ENCODE data around the gene PLEKHB1.
A peak's percentile ranks its signal among the peaks of the same experiment; 100 is the strongest.

The PLEKHB1 gene

GRCh38 chr11:73641668-73642067 lies 4.7 kb upstream of the PLEKHB1 start:
- no peak for DNase-seq (ENCODE audit: extremely low spot score)
- ChIA-PET CTCF (interaction anchor here (2.4 kb wide), 1 partner anchor 16 kb away, joined by 11 read pairs; no protein-coding TSS in a partner anchor), POLR2A (no interaction called here)
- no peak for TF ChIP-seq FOXA1 (IDR thresholded peaks at IDR 0.05)
- no peak for TF ChIP-seq FOXM1 (IDR thresholded peaks at IDR 0.05; ENCODE audit: borderline replicate concordance)
- no peak for TF ChIP-seq HDGF (IDR thresholded peaks at IDR 0.05; ENCODE audit: borderline replicate concordance)
- no peak for TF ChIP-seq TARDBP (IDR thresholded peaks at IDR 0.05)
- no peak for TF ChIP-seq ARNT (IDR thresholded peaks at IDR 0.05)
- no peak for TF ChIP-seq ZNF384 (IDR thresholded peaks at IDR 0.05)
- no peak for TF ChIP-seq PKNOX1 (IDR thresholded peaks at IDR 0.05)

GRCh38 chr11:73645121-73645969 lies 1.0 kb upstream of the PLEKHB1 start:
- ChIA-PET CTCF (interaction anchor here (0.7 kb wide), 1 partner anchor 20 kb away, joined by 4 read pairs; no protein-coding TSS in a partner anchor), POLR2A (no interaction called here)
- TF ChIP-seq LEF1 (IDR thresholded peaks at IDR 0.05; ENCODE audit: borderline replicate concordance) (no peak), TARDBP (IDR thresholded peaks at IDR 0.05) (no peak), CTBP1 (IDR thresholded peaks at IDR 0.05; ENCODE audit: borderline replicate concordance) (no peak), FOXK2 (IDR thresholded peaks at IDR 0.05) (no peak), ELF4 (IDR thresholded peaks at IDR 0.05) (no peak), SP1 (IDR thresholded peaks at IDR 0.05) (no peak), ARNT (IDR thresholded peaks at IDR 0.05) (no peak), PKNOX1 (IDR thresholded peaks at IDR 0.05) (no peak)
- no peak for DNase-seq (ENCODE audit: extremely low spot score)

GRCh38 chr11:73647459-73648100 lies 1.2 kb downstream of the PLEKHB1 start:
- POLR2A ChIA-PET, result interaction anchor here (1.0 kb wide), 1 partner anchor 49 kb away, joined by 3 read pairs; the partner anchor contains the start of gene FAM168A
- no peak for TF ChIP-seq FOXK2 (IDR thresholded peaks at IDR 0.05)
- no peak for TF ChIP-seq L3MBTL2 (conservative IDR thresholded peaks at IDR 0.05)
- TF ChIP-seq HDGF (IDR thresholded peaks at IDR 0.05; ENCODE audit: borderline replicate concordance), result no peak
- no peak for TF ChIP-seq ELF4 (IDR thresholded peaks at IDR 0.05)
- no peak for TF ChIP-seq ZNF384 (IDR thresholded peaks at IDR 0.05)
- TF ChIP-seq ARNT (IDR thresholded peaks at IDR 0.05), result no peak
- TF ChIP-seq NFRKB (IDR thresholded peaks at IDR 0.05), result no peak
- no peak for TF ChIP-seq LEF1 (IDR thresholded peaks at IDR 0.05; ENCODE audit: borderline replicate concordance)
- TF ChIP-seq CTBP1 (IDR thresholded peaks at IDR 0.05; ENCODE audit: borderline replicate concordance), result no peak
- CTCF ChIA-PET, result interaction anchor here (2.5 to 3.0 kb wide), 2 partner anchors 13 to 22 kb away, joined by 9 to 14 read pairs; no protein-coding TSS in a partner anchor
- peak; percentile 95 for DNase-seq (ENCODE audit: extremely low spot score)

- POLR2A ChIA-PET, result no interaction called here
- DNase-seq (ENCODE audit: extremely low spot score), result no peak
- CTCF ChIA-PET, result interaction anchor here (2.5 to 3.0 kb wide), 2 partner anchors 13 to 23 kb away, joined by 9 to 14 read pairs; no protein-coding TSS in a partner anchor
- TF ChIP-seq FOXK2 (IDR thresholded peaks at IDR 0.05), result no peak
Observed at GRCh38 chr11:73648121-73648520, 1.7 kb downstream of the PLEKHB1 start.

GRCh38 chr11:73648571-73649046 lies 2.2 kb downstream of the PLEKHB1 start:
- CTCF ChIA-PET, result interaction anchor here (2.5 to 3.0 kb wide), 2 partner anchors 12 to 23 kb away, joined by 9 to 14 read pairs; no protein-coding TSS in a partner anchor
- POLR2A ChIA-PET, result no interaction called here
- no peak for TF ChIP-seq ELF4 (IDR thresholded peaks at IDR 0.05)
- no peak for TF ChIP-seq L3MBTL2 (conservative IDR thresholded peaks at IDR 0.05)
- TF ChIP-seq CTBP1 (IDR thresholded peaks at IDR 0.05; ENCODE audit: borderline replicate concordance), result no peak
- TF ChIP-seq NFRKB (IDR thresholded peaks at IDR 0.05), result no peak
- TF ChIP-seq ARNT (IDR thresholded peaks at IDR 0.05), result no peak
- TF ChIP-seq BHLHE40 (IDR thresholded peaks at IDR 0.05; ENCODE audit: borderline replicate concordance), result no peak
- no peak for TF ChIP-seq FOXK2 (IDR thresholded peaks at IDR 0.05)
- TF ChIP-seq PKNOX1 (IDR thresholded peaks at IDR 0.05), result no peak
- no peak for DNase-seq (ENCODE audit: extremely low spot score)

GRCh38 chr11:73649206-73649605 lies 2.8 kb downstream of the PLEKHB1 start:
- ChIA-PET CTCF (interaction anchor here (1.3 to 3.0 kb wide), 2 partner anchors 12 to 24 kb away, joined by 4 to 14 read pairs; no protein-coding TSS in a partner anchor), POLR2A (no interaction called here)
- DNase-seq (ENCODE audit: extremely low spot score), result no peak
- TF ChIP-seq FOXM1 (IDR thresholded peaks at IDR 0.05; ENCODE audit: borderline replicate concordance), result no peak

GRCh38 chr11:73650400-73650799 lies 4.0 kb downstream of the PLEKHB1 start:
- ChIA-PET CTCF (interaction anchor here (1.3 kb wide), 1 partner anchor 25 kb away, joined by 4 read pairs; no protein-coding TSS in a partner anchor), POLR2A (no interaction called here)
- DNase-seq (ENCODE audit: extremely low spot score), result no peak
- no peak for TF ChIP-seq PKNOX1 (IDR thresholded peaks at IDR 0.05)
- no peak for TF ChIP-seq BHLHE40 (IDR thresholded peaks at IDR 0.05; ENCODE audit: borderline replicate concordance)
- no peak for TF ChIP-seq CTBP1 (IDR thresholded peaks at IDR 0.05; ENCODE audit: borderline replicate concordance)
- no peak for TF ChIP-seq HDGF (IDR thresholded peaks at IDR 0.05; ENCODE audit: borderline replicate concordance)
- no peak for TF ChIP-seq SUZ12 (IDR thresholded peaks at IDR 0.05)
- no peak for TF ChIP-seq FOXK2 (IDR thresholded peaks at IDR 0.05)
- TF ChIP-seq LEF1 (IDR thresholded peaks at IDR 0.05; ENCODE audit: borderline replicate concordance), result no peak
- no peak for TF ChIP-seq ARNT (IDR thresholded peaks at IDR 0.05)
- no peak for TF ChIP-seq NFRKB (IDR thresholded peaks at IDR 0.05)
- TF ChIP-seq ZNF384 (IDR thresholded peaks at IDR 0.05), result no peak
- TF ChIP-seq SP1 (IDR thresholded peaks at IDR 0.05), result no peak
- no peak for TF ChIP-seq L3MBTL2 (conservative IDR thresholded peaks at IDR 0.05)
- TF ChIP-seq FOXM1 (IDR thresholded peaks at IDR 0.05; ENCODE audit: borderline replicate concordance), result no peak
- TF ChIP-seq FOXA1 (IDR thresholded peaks at IDR 0.05), result no peak

Measured in HEK293T (cell line).